ENCODE data around the gene DZIP3. TPM values are rescaled to one million over a fixed set of nuclear protein-coding genes. Genes with fewer than 3 reads are reported as not detected.
"Not testable (repeated sequence)": the region's sequence is repeated elsewhere in the genome, so short reads cannot be mapped to it uniquely, and the experiment has no call there.

The DZIP3 gene
- polyA plus RNA-seq, 3 donors, result 2.2 to 2.7 (median 2.6) TPM

DNA sequence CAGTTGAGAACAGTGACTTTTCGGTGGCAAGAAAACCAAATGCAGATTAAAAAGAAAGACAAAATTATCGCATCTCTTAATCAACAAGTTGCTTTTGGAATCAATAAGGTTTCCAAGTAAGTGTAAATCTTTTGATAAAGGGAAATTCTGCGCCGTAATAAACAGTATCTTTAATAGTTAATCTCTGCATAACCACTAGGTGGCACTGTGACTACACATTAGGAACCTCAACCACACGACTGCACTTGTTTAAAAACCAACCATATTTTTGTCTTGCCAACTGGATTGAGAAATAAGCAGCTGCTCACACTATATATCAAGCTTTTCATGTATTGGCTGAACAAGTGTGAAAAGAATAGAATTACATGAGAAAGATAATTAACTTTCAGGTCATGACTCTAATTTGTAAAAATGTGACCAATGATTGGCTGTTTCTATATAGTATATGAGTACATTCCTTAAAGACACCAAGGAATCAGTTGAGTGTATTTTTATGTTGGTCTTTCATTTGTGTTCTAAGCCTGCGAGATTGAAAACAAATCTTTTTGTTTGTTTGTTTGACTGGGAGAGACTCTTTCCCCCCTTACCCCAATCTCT lies 72.7 kb downstream of the DZIP3 start:
- 14 to 19% (median 15%) methylated on average over 6 of the region's 6 CpGs for WGBS, 3 donors
- H3K27ac ChIP-seq (ENCODE audit: low read depth, low read length), result no peak overlapping the region

DNA sequence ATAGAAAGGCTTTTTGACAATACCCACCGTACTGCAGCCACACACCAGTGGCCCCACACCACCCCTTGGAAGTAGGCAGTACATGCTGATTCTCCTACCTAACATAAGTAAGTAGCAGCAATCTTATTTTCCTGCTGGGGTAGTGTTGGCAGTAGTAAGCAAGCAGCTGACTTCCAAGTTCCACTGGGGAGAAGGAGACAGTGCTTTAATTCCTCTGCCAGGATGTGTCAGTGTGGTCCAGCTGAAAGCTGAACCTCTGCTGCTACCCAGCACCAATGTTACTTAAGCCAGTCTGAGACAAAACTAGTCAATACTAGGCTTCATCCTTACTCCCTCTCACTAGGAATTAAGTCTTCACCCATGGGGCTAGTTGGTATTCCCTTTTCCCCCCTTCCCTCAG lies 74.7 kb downstream of the DZIP3 start:
- H3K27ac ChIP-seq (ENCODE audit: low read depth, low read length), result no peak overlapping the region
- WGBS, 3 donors, result 81 to 92% (median 90%) methylated on average over 1 of the region's 1 CpG

DNA sequence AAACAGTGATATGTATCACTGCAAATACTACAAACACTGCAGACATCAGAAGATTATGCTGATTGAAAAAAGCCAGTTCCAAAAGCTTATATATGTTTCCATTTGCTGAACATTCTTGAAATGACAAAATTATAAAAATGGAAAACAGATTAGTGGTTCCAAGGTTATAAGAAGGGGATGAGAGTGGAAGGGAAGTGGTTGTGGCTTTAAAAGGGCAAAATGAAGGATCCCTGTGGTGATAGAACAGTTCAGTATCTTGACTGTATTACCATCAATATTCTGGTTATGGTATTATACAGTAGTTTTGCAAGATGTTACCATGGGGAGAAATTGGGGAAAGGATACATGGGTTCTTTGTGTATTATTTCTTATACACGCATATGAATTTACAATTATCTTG lies 77.8 kb downstream of the DZIP3 start:
- WGBS, 3 donors, result 0 to 2% (median 0%) methylated on average over 1 of the region's 1 CpG

DNA sequence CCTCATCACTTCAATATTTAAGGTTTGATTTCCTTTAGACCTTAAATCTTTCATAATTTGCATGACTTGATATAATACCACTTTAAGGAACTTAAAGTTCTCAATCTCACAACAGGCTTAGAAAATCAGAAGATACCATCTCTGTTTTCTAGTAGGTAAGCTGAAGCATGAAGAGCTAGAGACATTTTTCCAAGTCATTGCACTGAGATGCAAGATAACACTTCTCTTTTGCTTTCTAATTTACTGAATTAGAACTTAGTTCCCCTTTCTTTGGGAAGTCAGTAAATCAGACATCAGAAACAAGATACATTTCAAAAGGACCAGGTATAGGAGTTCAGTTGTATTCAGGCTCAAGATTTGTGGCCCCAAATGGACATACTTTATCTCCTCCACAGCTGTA lies 79.7 kb downstream of the DZIP3 start:
- no peak overlapping the region for H3K27ac ChIP-seq (ENCODE audit: low read depth, low read length)

More for the DNA sequence above, 77.8 kb downstream of the DZIP3 start:
- no peak overlapping the region for H3K27ac ChIP-seq (ENCODE audit: low read depth, low read length)

DNA sequence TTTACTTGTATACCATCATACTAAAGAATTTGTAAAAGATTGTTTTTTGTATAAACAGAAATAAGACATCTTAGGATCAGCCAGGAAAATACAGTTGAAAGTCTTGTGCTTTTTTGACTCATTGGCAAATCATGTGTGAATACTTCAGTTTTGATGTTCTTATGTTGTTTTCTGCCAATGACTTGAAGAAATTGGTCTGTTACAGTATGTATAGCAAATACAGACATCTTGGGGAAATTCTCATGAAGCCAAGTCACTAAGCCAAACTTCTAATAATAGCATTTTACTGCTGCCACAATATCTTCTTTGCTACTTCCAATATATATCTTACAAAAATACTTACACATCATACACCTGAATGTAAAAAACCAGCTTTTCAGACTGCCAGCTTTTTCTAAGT lies 83.2 kb downstream of the DZIP3 start:
- H3K27ac ChIP-seq (ENCODE audit: low read depth, low read length), result no peak overlapping the region

DNA sequence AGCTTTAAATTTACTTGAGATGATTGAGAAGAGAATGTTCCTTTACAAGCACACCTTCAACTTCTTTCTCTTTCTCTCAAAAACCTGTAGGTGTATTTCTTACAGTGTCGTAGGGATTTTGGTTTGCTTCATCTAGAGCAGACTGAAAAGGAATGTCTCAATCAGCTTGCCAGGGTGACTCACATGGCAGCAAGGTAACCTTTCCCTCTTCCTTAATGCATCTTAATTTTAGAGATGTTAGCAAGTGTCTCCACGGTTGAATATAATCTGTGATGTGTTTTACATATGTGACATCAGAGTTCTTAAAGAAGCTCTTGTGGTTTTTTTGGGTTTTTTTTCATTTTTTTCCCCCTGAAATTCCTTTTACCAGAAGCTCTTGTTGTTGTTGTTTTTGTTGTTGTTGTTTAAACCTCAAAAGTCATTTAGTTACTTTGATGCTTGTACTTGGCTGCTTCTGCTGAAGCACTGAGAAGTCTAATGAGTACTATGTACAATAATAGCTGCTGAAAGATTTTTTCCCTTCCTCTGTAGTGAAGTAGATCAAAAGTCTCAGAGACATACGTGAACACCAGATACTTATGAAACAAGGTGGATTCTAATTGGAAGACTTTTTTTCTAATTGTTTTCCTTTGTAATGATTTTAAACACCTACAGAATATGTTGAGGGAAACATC lies 84.6 kb downstream of the DZIP3 start:
- WGBS, 3 donors, result 82 to 87% (median 86%) methylated on average over 3 of the region's 3 CpGs
- no peak overlapping the region for H3K27ac ChIP-seq (ENCODE audit: low read depth, low read length)

DNA sequence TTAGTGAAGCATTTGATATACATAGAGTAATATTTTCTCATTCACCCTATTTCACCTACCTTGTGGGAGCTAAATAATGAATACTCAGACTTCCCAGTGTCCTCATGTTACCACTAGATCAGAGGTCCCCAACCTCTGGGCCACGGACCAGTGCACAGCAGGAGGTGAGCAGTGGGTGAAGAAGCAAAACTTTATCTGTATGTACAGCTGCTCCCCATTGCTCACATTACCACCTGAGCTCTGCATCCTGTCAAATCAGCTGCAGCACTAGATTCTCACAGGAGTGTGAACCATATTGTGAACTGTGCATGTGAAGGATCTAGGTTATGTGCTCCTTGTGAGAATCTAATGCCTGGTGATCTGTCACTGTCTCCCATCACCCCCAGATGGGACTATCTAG lies 88.3 kb downstream of the DZIP3 start:
- H3K27ac ChIP-seq (ENCODE audit: low read depth, low read length), result no peak overlapping the region
- WGBS, 3 donors, result 87 to 100% (median 96%) methylated on average over 1 of the region's 1 CpG

DNA sequence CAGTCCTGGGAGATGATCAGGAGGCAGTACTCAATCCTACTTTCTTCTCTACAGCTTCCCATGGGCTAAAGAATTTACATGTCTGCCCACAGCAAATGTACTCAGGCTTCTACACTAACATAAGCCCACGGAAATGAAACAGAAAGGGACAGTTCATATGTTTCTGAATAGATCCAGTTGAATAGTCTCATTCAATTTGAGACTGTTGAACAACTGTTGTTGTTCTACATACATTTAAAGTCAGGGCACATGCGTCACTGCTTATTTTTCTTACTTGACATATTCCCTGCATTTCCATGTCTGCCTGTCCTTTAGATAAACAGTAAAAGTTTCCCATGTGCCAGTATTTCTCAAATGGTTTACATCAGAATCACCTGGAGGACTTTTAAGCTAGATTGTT lies 102.8 kb downstream of the DZIP3 start:
- 94 to 95% (median 94%) methylated on average over 2 of the region's 2 CpGs for WGBS, 3 donors
- not testable (repeated sequence) for H3K27ac ChIP-seq (ENCODE audit: low read depth, low read length)

DNA sequence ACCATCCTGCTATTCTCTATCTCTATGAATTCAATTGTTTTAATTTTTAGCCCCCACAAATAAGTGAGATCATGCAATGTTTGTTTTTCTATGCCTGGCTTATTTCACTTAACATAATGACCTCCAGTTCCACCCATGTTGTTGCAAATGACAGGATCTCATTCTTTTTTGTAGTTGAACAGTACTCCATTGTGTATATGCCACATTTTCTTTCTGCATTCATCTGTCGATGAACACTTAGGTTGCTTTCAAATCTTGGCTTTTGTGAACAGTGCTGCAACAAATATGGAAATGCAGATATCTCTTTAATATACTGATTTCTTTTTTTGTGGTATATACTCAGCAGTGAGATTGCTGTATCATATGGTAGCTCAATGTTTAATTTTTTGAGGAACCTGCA lies 108.9 kb downstream of the DZIP3 start:
- 85 to 95% (median 92%) methylated on average over 1 of the region's 1 CpG for WGBS, 3 donors

DNA sequence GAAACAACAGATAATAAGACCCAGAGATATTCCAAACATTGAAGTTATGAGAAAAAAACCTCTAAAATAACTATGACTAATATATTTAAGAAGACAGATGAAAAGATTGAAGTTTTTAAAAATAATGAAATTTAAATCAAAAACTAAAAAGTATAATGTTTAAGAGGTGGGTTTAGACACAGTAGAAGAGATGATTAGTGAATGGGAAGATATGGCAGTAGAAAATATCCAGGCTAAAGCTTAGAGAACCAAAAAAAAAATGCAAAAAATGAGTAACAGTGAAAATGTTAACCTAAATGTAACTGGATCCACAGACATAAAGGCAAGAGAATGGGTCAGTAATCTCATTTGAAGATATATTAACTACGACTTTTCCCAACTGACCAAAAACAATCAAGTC lies 115.5 kb downstream of the DZIP3 start:
- WGBS, 3 donors, result 93 to 100% (median 94%) methylated on average over 1 of the region's 1 CpG
- H3K27ac ChIP-seq (ENCODE audit: low read depth, low read length), result no peak overlapping the region

More for the DNA sequence above, 108.9 kb downstream of the DZIP3 start:
- H3K27ac ChIP-seq (ENCODE audit: low read depth, low read length), result no peak overlapping the region

DNA sequence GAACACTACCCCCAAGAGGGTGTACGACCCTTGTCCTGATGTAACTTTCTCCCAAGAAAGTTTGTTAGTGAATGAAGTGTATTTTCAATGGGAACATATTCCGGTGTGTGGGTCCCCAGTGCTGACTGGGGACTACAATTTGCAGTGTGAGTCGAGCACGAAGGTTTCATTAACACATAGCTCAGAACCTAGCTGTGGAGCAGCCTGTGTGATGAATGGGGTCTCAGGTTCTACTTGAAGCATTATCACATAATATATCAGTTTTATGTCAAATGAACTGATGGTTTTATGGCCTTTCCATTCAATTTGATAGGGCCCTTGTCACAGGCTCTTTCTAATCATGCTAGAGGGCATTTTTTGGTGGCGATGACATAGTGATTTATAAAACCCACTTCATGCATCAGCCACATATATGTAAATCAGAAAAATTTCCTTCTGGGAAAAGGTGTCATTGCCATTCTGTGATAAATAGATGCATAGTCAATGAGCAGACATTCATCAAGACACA lies 123.5 kb downstream of the DZIP3 start:
- WGBS, 3 donors, result 85 to 91% (median 86%) methylated on average over 5 of the region's 5 CpGs
- H3K27ac ChIP-seq (ENCODE audit: low read depth, low read length), result no peak overlapping the region

DNA sequence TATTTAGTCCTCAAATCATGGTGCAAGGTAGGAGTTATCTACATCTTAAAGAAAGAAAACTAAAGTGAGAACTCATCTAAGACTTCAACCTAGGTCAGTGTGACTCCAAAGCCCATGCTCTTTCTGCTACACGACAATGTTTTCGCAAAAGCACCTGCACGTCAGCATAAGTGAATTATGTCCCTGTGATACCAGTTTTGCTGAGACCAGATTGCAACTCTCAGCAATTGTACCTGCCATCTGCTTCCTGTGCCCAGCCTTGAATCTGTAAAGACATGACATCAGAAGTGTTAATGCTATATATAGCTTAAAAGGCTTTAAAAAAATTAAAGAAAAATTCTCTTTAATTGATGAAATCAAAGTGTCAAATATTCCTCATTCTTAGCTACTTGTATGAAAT lies 124.3 kb downstream of the DZIP3 start:
- H3K27ac ChIP-seq (ENCODE audit: low read depth, low read length), result no peak overlapping the region
- WGBS, 3 donors, result 44 to 65% (median 52%) methylated on average over 3 of the region's 3 CpGs

DNA sequence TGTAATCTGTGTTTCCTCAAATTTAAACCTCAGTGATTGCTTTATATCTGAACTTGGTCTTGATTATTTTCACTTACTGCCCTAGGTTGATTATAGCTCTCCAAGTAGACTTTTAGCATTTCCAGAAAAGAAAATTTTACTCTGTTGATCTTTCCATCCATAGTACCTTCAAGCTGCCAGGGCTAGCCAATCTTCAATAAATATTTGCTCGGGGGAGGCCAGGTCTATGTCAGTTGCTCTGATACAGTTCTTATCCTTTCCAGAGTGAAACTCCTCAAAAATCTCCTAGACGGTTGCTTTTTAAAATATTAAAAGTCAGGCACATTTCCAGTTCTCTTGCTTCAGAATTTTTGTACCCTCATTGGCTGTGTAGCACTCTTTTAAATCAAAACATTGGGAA lies 128.9 kb downstream of the DZIP3 start:
- 19 to 53% (median 36%) methylated on average over 2 of the region's 2 CpGs for WGBS, 3 donors
- no peak overlapping the region for H3K27ac ChIP-seq (ENCODE audit: low read depth, low read length)

DNA sequence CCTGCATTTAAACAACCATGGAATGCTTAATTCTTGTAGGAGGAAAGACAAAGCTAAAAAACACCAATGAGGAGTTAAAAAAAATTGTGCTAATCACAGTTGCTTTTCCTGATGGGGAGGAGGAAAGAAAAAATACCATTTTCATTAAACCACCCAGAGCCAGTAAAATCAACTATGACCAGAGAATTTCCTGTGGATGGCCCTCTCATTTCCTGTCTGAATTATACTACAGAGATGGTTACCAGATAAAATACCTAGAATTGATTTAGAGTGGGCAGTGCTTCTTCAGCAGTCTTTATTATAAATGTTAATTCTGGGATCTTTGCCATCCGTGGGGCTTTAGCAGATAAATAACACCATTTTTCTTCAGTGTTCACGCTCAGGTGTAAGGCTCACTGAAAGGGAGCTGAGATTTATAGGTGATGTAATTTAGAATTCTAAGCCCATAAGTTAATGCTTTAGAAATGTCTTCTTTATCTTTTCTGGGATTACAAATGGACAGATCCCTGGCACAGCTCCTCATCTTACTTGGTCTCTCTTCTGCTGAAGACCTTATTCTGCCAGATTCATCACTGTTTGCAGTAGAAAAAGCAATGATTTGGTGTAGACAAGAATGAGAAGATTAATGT lies 129.8 kb downstream of the DZIP3 start:
- no peak overlapping the region for H3K27ac ChIP-seq (ENCODE audit: low read depth, low read length)
- 34 to 51% (median 44%) methylated on average over 2 of the region's 2 CpGs for WGBS, 3 donors

DNA sequence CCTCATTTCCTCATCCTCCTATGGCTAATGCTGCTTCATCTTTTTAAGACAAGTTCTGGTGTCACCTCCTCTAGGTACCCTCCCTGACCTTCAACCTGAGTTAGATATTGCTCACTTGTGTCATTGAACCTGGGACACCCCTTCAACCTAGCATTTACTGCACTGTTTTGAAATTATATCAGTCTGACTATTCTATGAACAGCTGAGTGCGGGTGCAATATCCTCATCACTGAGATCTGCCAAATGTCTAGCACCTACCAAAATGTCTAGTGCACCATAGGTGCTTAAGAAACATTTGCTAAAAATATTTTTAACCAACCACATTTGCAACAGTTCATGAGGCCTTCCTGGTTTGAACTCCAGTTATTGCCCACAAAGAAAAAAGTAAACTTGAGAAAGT lies 133.2 kb downstream of the DZIP3 start:
- H3K27ac ChIP-seq (ENCODE audit: low read depth, low read length), result no peak overlapping the region
- WGBS, 3 donors, result 42 to 90% (median 85%) methylated on average over 1 of the region's 1 CpG

DNA sequence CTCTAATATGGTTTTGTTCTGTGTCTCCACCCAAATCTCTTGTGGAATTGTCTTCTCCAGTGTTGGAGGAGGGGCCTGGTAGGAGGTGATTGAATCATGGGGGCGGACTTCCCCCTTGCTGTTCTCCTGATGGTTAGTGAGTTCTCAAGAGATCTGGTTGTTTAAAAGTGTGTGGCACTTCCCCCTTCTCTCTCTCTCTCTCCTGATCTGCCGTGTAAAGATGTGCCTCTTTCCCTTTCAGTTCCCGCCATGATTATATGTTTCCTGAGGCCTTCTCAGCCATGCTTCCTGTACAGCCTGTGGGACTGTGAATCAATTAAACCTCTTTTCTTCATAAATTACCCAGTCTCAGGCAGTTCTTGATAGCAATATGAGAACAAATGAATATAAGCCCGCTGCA lies 134.6 kb downstream of the DZIP3 start:
- 67 to 80% (median 70%) methylated on average over 4 of the region's 4 CpGs for WGBS, 3 donors
- no peak overlapping the region for H3K27ac ChIP-seq (ENCODE audit: low read depth, low read length)

DNA sequence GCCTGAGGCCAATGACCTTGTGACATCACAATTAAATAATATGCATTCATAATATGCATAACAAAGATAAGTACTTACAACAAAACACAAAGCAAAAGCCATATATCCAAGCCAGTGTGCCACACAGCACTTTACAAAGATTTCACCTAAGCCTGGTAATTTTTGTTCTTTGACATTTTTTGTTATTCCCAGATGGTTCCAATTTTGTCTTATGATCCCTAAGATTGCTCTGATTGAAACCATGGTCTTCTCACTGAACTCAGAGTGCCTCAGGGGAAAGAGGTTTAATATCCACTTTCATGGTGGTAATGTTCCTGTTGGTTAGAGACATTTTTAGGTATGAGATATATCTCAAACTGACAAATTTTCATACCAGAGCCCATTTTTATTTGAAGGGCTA lies 138.6 kb downstream of the DZIP3 start:
- no peak overlapping the region for H3K27ac ChIP-seq (ENCODE audit: low read depth, low read length)

DNA sequence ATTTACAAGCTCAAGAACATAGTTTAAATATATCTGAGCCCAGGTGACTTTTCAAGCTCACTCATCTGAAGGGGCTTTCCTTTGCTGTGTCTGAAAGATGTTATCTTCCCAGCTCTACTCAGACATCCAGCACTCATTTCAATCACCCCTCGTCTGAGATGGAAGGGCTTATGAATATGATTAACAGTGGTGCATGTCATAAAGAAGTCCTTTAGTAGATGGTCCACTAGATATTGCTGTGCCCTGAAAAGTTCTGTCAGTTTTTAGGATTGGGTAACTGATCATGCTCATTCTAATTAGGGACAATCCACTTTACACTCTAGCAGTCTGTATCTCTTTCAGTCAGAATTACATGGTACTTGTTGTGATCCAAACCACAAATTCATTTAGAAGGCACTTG lies 139.4 kb downstream of the DZIP3 start:
- no peak overlapping the region for H3K27ac ChIP-seq (ENCODE audit: low read depth, low read length)
- WGBS, 3 donors, result 13 to 64% (median 49%) methylated on average over 1 of the region's 1 CpG

DNA sequence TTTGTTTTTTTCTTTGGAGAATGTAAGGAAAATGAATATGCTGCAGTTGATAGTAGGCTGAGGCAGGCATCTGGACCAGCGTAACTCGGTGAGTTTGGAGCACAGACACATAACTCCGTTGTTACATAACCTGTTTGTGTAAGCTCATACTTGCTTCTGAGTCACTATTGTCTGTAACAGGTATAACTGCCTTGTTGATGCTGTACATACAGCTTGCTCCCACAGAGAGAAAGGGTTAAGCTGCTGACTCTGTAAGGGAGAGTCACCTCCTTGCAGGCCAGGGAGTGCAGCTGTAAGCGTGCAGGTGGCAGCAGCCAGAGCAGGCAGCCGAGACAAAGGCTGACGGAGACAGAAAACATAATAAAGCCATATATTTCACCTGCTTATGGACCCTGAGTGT lies 147.3 kb downstream of the DZIP3 start:
- WGBS, 3 donors, result 72 to 82% (median 79%) methylated on average over 6 of the region's 6 CpGs

DNA sequence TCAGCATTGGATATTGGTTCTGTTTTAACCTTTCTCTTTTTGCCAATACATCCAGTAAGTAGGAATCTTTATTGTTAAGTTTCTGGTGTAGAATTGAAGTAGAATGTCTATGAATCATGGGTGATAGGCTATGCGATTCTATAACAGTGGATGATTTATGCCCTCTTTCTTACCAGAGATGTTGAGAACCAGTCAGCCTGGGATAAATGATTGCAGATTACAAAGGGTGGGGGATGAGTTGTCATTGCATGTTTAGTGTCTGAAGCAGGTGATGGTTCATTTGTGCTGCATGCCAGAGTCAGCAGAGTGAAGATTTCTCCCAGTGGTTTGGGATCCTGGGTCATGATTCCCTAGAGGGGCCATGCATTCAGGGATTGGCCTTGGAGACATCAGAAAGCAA lies 153.4 kb downstream of the DZIP3 start:
- no peak overlapping the region for H3K27ac ChIP-seq (ENCODE audit: low read depth, low read length)
- 67 to 86% (median 79%) methylated on average over 1 of the region's 1 CpG for WGBS, 3 donors

More for the DNA sequence above, 147.3 kb downstream of the DZIP3 start:
- no peak overlapping the region for H3K27ac ChIP-seq (ENCODE audit: low read depth, low read length)

Measured in adipose tissue (tissue), 3 donors.